ENCODE results near the gene STK32C.

DNA sequence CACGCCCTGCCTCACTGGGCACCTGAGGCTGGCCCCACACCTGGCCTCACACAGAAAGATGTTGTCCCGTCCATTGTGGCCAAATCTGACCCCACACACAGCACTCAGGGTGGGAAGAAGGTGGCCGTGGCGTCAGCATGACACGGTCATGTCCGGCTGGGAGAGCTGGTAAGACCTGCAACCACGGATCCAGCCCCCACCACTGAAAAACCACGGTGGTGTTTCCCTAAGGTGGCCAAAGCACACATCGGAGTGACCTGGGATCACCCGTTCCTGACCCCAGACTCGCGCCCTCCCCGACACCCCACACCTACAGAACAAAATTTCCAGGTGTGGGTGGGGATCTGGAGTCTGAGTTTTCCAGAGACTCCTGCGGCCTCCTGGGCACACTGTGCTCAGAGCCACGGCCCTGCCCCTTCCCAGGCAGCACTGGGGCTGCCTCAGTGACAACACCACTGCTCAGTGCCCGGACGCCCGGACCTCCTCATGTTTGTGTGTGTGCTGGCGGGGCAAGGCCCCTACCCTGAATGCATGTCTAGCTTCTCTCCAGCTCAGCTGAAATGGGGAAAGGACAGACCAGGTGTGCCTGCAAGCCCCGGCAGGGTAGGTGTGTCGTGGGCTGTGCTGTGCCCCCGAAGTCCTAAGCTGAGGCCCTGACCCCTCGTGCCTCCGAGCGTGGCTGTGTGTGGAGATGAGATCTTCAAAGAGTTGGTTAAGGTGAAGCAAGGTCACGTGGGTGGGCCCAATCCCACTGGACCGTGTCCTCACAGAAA lies 36.1 kb downstream of the STK32C start:
- TF ChIP-seq, protein P1, sequence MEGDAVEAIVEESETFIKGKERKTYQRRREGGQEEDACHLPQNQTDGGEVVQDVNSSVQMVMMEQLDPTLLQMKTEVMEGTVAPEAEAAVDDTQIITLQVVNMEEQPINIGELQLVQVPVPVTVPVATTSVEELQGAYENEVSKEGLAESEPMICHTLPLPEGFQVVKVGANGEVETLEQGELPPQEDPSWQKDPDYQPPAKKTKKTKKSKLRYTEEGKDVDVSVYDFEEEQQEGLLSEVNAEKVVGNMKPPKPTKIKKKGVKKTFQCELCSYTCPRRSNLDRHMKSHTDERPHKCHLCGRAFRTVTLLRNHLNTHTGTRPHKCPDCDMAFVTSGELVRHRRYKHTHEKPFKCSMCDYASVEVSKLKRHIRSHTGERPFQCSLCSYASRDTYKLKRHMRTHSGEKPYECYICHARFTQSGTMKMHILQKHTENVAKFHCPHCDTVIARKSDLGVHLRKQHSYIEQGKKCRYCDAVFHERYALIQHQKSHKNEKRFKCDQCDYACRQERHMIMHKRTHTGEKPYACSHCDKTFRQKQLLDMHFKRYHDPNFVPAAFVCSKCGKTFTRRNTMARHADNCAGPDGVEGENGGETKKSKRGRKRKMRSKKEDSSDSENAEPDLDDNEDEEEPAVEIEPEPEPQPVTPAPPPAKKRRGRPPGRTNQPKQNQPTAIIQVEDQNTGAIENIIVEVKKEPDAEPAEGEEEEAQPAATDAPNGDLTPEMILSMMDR (IDR thresholded peaks at IDR 0.05): no peak
- TF ChIP-seq POLR2A (IDR thresholded peaks at IDR 0.05): no peak
- TF ChIP-seq POLR2AphosphoS5 (IDR thresholded peaks at IDR 0.05; ENCODE audit: insufficient read depth in 1 of 2, low read depth in 1 of 2): no peak
